Measurements from ENCODE around the gene SLC35A2. TPM values are rescaled to one million over a fixed set of nuclear protein-coding genes. Genes with fewer than 3 reads are reported as not detected.
"Not testable (repeated sequence)": the region's sequence is repeated elsewhere in the genome, so short reads cannot be mapped to it uniquely, and the experiment has no call there.

The SLC35A2 gene
- total and polyA plus RNA-seq, 2 donors = 10.5 to 18.9 TPM

- 89% methylated on average over 5 of the region's 5 CpGs for WGBS
- H3K27ac ChIP-seq (ENCODE audit: low read depth) = not testable (repeated sequence)
Measured at GRCh38 chrX:48886586-48886985, 24.9 kb downstream of the SLC35A2 start.

GRCh38 chrX:48883729-48884128 lies 27.7 kb downstream of the SLC35A2 start:
- no peak for DNase-seq (ENCODE audit: extremely low spot score)
- no peak overlapping the region for H3K4me3 ChIP-seq (ENCODE audit: low read depth, low read length)
- H3K27ac ChIP-seq (ENCODE audit: low read depth) = no peak overlapping the region
- WGBS = 72% methylated on average over 10 of the region's 10 CpGs
- H3K4me1 ChIP-seq (ENCODE audit: insufficient read depth) = no peaks in the 10 kb centered on the region
- H3K36me3 ChIP-seq (ENCODE audit: insufficient read depth) = no peaks in the 10 kb centered on the region

More at GRCh38 chrX:48886586-48886985, 24.9 kb downstream of the SLC35A2 start:
- H3K4me1 ChIP-seq (ENCODE audit: insufficient read depth); H3K36me3 ChIP-seq (ENCODE audit: insufficient read depth); H3K4me3 ChIP-seq (ENCODE audit: low read depth, low read length); DNase-seq (ENCODE audit: extremely low spot score): not testable (repeated sequence)

- not testable (repeated sequence) for H3K36me3 ChIP-seq (ENCODE audit: insufficient read depth); H3K4me1 ChIP-seq (ENCODE audit: insufficient read depth); H3K4me3 ChIP-seq (ENCODE audit: low read depth, low read length); H3K27ac ChIP-seq (ENCODE audit: low read depth); DNase-seq (ENCODE audit: extremely low spot score)
- 66% methylated on average over 4 of the region's 4 CpGs for WGBS
Measured at GRCh38 chrX:48876944-48877343, 34.5 kb downstream of the SLC35A2 start.

GRCh38 chrX:48872017-48872416 lies 39.4 kb downstream of the SLC35A2 start:
- 71% methylated on average over 1 of the region's 2 CpGs for WGBS
- not testable (repeated sequence) for H3K4me3 ChIP-seq (ENCODE audit: low read depth, low read length); H3K36me3 ChIP-seq (ENCODE audit: insufficient read depth); DNase-seq (ENCODE audit: extremely low spot score); H3K4me1 ChIP-seq (ENCODE audit: insufficient read depth); H3K27ac ChIP-seq (ENCODE audit: low read depth)

- Histone ChIP-seq H3K4me1 (ENCODE audit: insufficient read depth) (no peaks in the 10 kb centered on the region), H3K27ac (ENCODE audit: low read depth) (no peak overlapping the region), H3K36me3 (ENCODE audit: insufficient read depth) (no peaks in the 10 kb centered on the region), H3K4me3 (ENCODE audit: low read depth, low read length) (no peak overlapping the region)
- DNase-seq (ENCODE audit: extremely low spot score) = no peak
- WGBS = 17% methylated on average over 4 of the region's 4 CpGs
Measured at GRCh38 chrX:48864210-48864609, 47.2 kb downstream of the SLC35A2 start.

- no peak for DNase-seq (ENCODE audit: extremely low spot score)
- Histone ChIP-seq H3K4me1 (ENCODE audit: insufficient read depth) (no peaks in the 10 kb centered on the region), H3K36me3 (ENCODE audit: insufficient read depth) (no peaks in the 10 kb centered on the region), H3K27ac (ENCODE audit: low read depth) (no peak overlapping the region), H3K4me3 (ENCODE audit: low read depth, low read length) (no peak overlapping the region)
- WGBS = 44% methylated on average over 5 of the region's 5 CpGs
Measured at GRCh38 chrX:48854898-48855297, 56.5 kb downstream of the SLC35A2 start.

GRCh38 chrX:48854121-48854804 lies 57.2 kb downstream of the SLC35A2 start:
- H3K27ac ChIP-seq (ENCODE audit: low read depth); H3K36me3 ChIP-seq (ENCODE audit: insufficient read depth); DNase-seq (ENCODE audit: extremely low spot score); H3K4me1 ChIP-seq (ENCODE audit: insufficient read depth); H3K4me3 ChIP-seq (ENCODE audit: low read depth, low read length): not testable (repeated sequence)
- WGBS = 83% methylated on average over 12 of the region's 12 CpGs

- not testable (repeated sequence) for DNase-seq (ENCODE audit: extremely low spot score); H3K27ac ChIP-seq (ENCODE audit: low read depth); H3K36me3 ChIP-seq (ENCODE audit: insufficient read depth); H3K4me3 ChIP-seq (ENCODE audit: low read depth, low read length); H3K4me1 ChIP-seq (ENCODE audit: insufficient read depth)
Measured at GRCh38 chrX:48853494-48853893, 58.0 kb downstream of the SLC35A2 start.

Small RNA genes within 50 kb of the gene (small RNA-seq; reads per million reads assigned to genes)
- not detected for gene RNU6-722P

Other genes starting within 250 kb of the SLC35A2 start
- gene WAS, start 227.8 kb downstream of the SLC35A2 start, total RNA-seq = 1.0 TPM
- 6.1 TPM for gene WAS, start 227.8 kb downstream of the SLC35A2 start, polyA plus RNA-seq
- 2.8 TPM for gene SUV39H1, start 214.9 kb downstream of the SLC35A2 start, total RNA-seq
- gene SUV39H1, start 214.9 kb downstream of the SLC35A2 start, polyA plus RNA-seq = 6.0 TPM
- not detected for gene GLOD5, start 149.9 kb downstream of the SLC35A2 start, total RNA-seq
- gene GLOD5, start 149.9 kb downstream of the SLC35A2 start, polyA plus RNA-seq = not detected
- gene GATA1, start 125.1 kb downstream of the SLC35A2 start, total RNA-seq = not detected
- gene GATA1, start 125.1 kb downstream of the SLC35A2 start, polyA plus RNA-seq = 0.34 TPM
- gene HDAC6, start 109.6 kb downstream of the SLC35A2 start, total RNA-seq = 63.8 TPM
- gene HDAC6, start 109.6 kb downstream of the SLC35A2 start, polyA plus RNA-seq = 42.0 TPM
- not detected for gene ERAS, start 85.1 kb downstream of the SLC35A2 start, total RNA-seq
- 0.10 TPM for gene ERAS, start 85.1 kb downstream of the SLC35A2 start, polyA plus RNA-seq
- gene PCSK1N, start 76.0 kb downstream of the SLC35A2 start, total RNA-seq = 1.1 TPM
- 6.9 TPM for gene PCSK1N, start 76.0 kb downstream of the SLC35A2 start, polyA plus RNA-seq
- 15.0 TPM for gene TIMM17B, start 13.9 kb downstream of the SLC35A2 start, total RNA-seq
- 54.4 TPM for gene TIMM17B, start 13.9 kb downstream of the SLC35A2 start, polyA plus RNA-seq
- gene PQBP1, start 13.7 kb downstream of the SLC35A2 start, total RNA-seq = 13.9 TPM
- 102 TPM for gene PQBP1, start 13.7 kb downstream of the SLC35A2 start, polyA plus RNA-seq
- gene PIM2, start 7.4 kb upstream of the SLC35A2 start, total RNA-seq = 4.0 TPM
- 8.4 TPM for gene PIM2, start 7.4 kb upstream of the SLC35A2 start, polyA plus RNA-seq
- 21.3 TPM for gene OTUD5, start 46.0 kb upstream of the SLC35A2 start, total RNA-seq
- 48.9 TPM for gene OTUD5, start 46.0 kb upstream of the SLC35A2 start, polyA plus RNA-seq
- 2.4 TPM for gene KCND1, start 60.2 kb upstream of the SLC35A2 start, total RNA-seq
- 3.3 TPM for gene KCND1, start 60.2 kb upstream of the SLC35A2 start, polyA plus RNA-seq
- gene GRIPAP1, start 90.6 kb upstream of the SLC35A2 start, total RNA-seq = 16.1 TPM
- 27.9 TPM for gene GRIPAP1, start 90.6 kb upstream of the SLC35A2 start, polyA plus RNA-seq
- gene TFE3, start 131.7 kb upstream of the SLC35A2 start, total RNA-seq = 11.7 TPM
- gene TFE3, start 131.7 kb upstream of the SLC35A2 start, polyA plus RNA-seq = 63.5 TPM
- 2.7 TPM for gene CCDC120, start 147.4 kb upstream of the SLC35A2 start, total RNA-seq
- gene CCDC120, start 147.4 kb upstream of the SLC35A2 start, polyA plus RNA-seq = 4.5 TPM
- gene PRAF2, start 162.4 kb upstream of the SLC35A2 start, total RNA-seq = 4.3 TPM
- gene PRAF2, start 162.4 kb upstream of the SLC35A2 start, polyA plus RNA-seq = 44.0 TPM
- 36.3 TPM for gene WDR45, start 168.2 kb upstream of the SLC35A2 start, total RNA-seq
- 77.5 TPM for gene WDR45, start 168.2 kb upstream of the SLC35A2 start, polyA plus RNA-seq
- 15.1 TPM for gene GPKOW, start 212.1 kb upstream of the SLC35A2 start, total RNA-seq
- gene GPKOW, start 212.1 kb upstream of the SLC35A2 start, polyA plus RNA-seq = 27.2 TPM